Right lobe of liver (tissue), 6 donors: Measurements from ENCODE around the gene AZGP1. TPM values are rescaled to one million over a fixed set of nuclear protein-coding genes. Genes with fewer than 3 reads are reported as not detected.
A peak's percentile ranks its signal among the peaks of the same experiment; 100 is the strongest.
"Not testable (repeated sequence)": the region's sequence is repeated elsewhere in the genome, so short reads cannot be mapped to it uniquely, and the experiment has no call there.

Source experiments
- ATAC-seq, 4 donors: fragments of 200-7000 bp; cut with Tn5 transposase; one replicate each; pipeline ENCODE4 v1.9.1; 2020; ENCODE audit warnings: mild to moderate bottlenecking in 4 of 4, moderate library complexity in 4 of 4
- DNase-seq, 3 donors: peaks; one replicate each; pipeline ENCODE4 v3.0.0-alpha.2; 2020
- H3K27ac ChIP-seq, 3 donors: fragments of 200-600 bp; one replicate each; pipeline ENCODE4 v1.8.0; 2022
- H3K27me3 ChIP-seq, 2 donors: fragments of 200-600 bp; one replicate each; pipeline ENCODE4 v1.8.0; 2022
- H3K36me3 ChIP-seq, 4 donors: fragments of 200-600 bp; sonication (generic) in 1 of 4; one replicate each; pipeline versions ENCODE4 v1.5.1 to v1.8.0; 2017 to 2022; ENCODE audit warnings: control low read depth in 1 of 4
- H3K4me1 ChIP-seq, 4 donors: fragments of 200-600 bp; sonication (generic) in 1 of 4; one replicate each; pipeline versions ENCODE4 v1.5.1 to v1.8.0; 2017 to 2022; ENCODE audit warnings: control low read depth in 1 of 4
- H3K4me3 ChIP-seq, 3 donors: fragments of 200-600 bp; one replicate each; pipeline ENCODE4 v1.8.0; 2022
- H3K9me3 ChIP-seq, 4 donors: fragments of 200-600 bp; sonication (generic) in 1 of 4; one replicate each; pipeline versions ENCODE4 v1.5.1 to v1.8.0; 2017 to 2022; ENCODE audit warnings: control low read depth in 1 of 4
- CTCF ChIP-seq, 4 donors: fragments of 200-600 bp in 3 of 4; fragments of 450-650 bp in 1 of 4; IDR thresholded peaks; one replicate each; pipeline versions ENCODE4 v1.5.1 to v1.8.0; 2016 to 2022; ENCODE audit warnings: antibody characterized with exemption in 4 of 4, mild to moderate bottlenecking in 2 of 4
- POLR2A ChIP-seq: fragments of 450-650 bp; IDR thresholded peaks from one replicate; pipeline ENCODE4 v1.6.1; 2017; ENCODE audit warnings: antibody characterized with exemption, mild to moderate bottlenecking
- WGBS: methylation state at CpG from one replicate; pipeline ENCODE4 v1.1.6; 2018; ENCODE audit warnings: low coverage, low lambda C conversion rate; ENCODE audit not compliant: insufficient coverage; ENCODE audit errors: missing lambda C conversion rate; 5-methylcytosine and 5-hydroxymethylcytosine counted together
- intact Hi-C, 2 donors: fragments of 100-400 bp; cut with DNase I; formaldehyde crosslinking; loops; one replicate each; pipeline versions ENCODE4 v1.11.2 to v1.14.1; 2022
- total RNA-seq, 6 experiments: library from RNA; depleted of rRNA in 2 of 6; stranded (reverse); fragments of >200 nt in 2 of 6; fragmentation: NEBNext Ultra II Directional in 3 of 6; extraction: Animal tissue kit (Norgen Biotek cat#: 25700) in 3 of 6; gene quantifications; one replicate each; pipeline versions ENCODE4 v1.1.0 to v1.2.4, GENCODE V29; 2016 to 2023
- donor health status: DM: no; HTN: yes; CAD: no.
- donor health status: DM: no; HTN: no; CAD: no.
- donor health status: DM: no; HTN: no; CAD: no.
- donor health status: DM: no; HTN: yes; CAD: no.
- donor health status: DM: no; HTN: yes; CAD: no.

AZGP1 gene
- total RNA-seq, 6 experiments from 2014 or later: 762 to 2,105 (median 1,328) TPM

- Histone ChIP-seq H3K27me3 (no peaks in the 10 kb centered on the region), H3K36me3 (peaks cover 0 to 32% (median 15%) of the 10 kb centered on the region in 4 donors), H3K4me1 (peaks cover 0 to 20% (median under 1%) of the 10 kb centered on the region in 4 donors), H3K9me3 (no peaks in the 10 kb centered on the region), H3K27ac (no peak overlapping the region), H3K4me3 (no peak overlapping the region)
- ATAC-seq (peak in 1 of 4 donors; percentile 4), DNase-seq (no peak)
- TF ChIP-seq CTCF (IDR thresholded peaks at IDR 0.05): no peak
- TF ChIP-seq POLR2A: no peak
- 31% methylated on average over 2 of the region's 2 CpGs for WGBS
- intact Hi-C loops: loop anchor here (10.0 kb wide), 1 partner anchor 50 kb away; no protein-coding TSS in a partner anchor
These were observed 8.8 kb upstream of the AZGP1 start for GRCh38 chr7:99984593-99984992.

- peak in 3 of 4 donors; percentile 0 to 4 (median 1) for ATAC-seq
- 18% methylated on average over 6 of the region's 7 CpGs for WGBS
- not testable (repeated sequence) for H3K9me3 ChIP-seq, H3K27me3 ChIP-seq, DNase-seq
- H3K27ac ChIP-seq: peak overlapping the region; percentile 67 to 92 (median 91)
- peak overlapping the region; percentile 33 to 68 (median 66) for H3K4me3 ChIP-seq
- H3K36me3 ChIP-seq: peaks cover 0 to 13% (median 6%) of the 10 kb centered on the region in 4 donors
- intact Hi-C loops: loop anchor here (10.0 kb wide), 1 partner anchor 46 kb away; no protein-coding TSS in a partner anchor
- peaks cover 0 to 33% (median 9%) of the 10 kb centered on the region in 4 donors for H3K4me1 ChIP-seq
These were observed 5.2 kb upstream of the AZGP1 start for GRCh38 chr7:99981066-99981465.

- not testable (repeated sequence) for H3K36me3 ChIP-seq, H3K9me3 ChIP-seq, H3K27me3 ChIP-seq
- peak; percentile 87 for TF ChIP-seq POLR2A
- 18% methylated on average over 3 of the region's 4 CpGs for WGBS
- Histone ChIP-seq H3K4me3 (peak overlapping the region; percentile 33 to 68 (median 66)), H3K4me1 (peaks cover 0 to 33% (median 9%) of the 10 kb centered on the region in 4 donors), H3K27ac (peak overlapping the region; percentile 67 to 92 (median 91))
- peak; percentile 65 to 88 (median 82) for DNase-seq
- intact Hi-C loops: loop anchor here (10.0 kb wide), 1 partner anchor 46 kb away; no protein-coding TSS in a partner anchor
- peak; percentile 79 to 89 (median 81) for ATAC-seq
These were observed 4.6 kb upstream of the AZGP1 start for GRCh38 chr7:99980448-99980872.

- peak overlapping the region in 1 of 3 donors; percentile 32 for H3K4me3 ChIP-seq
- not testable (repeated sequence) for DNase-seq, H3K9me3 ChIP-seq, H3K27me3 ChIP-seq, H3K36me3 ChIP-seq
- peak overlapping the region in 2 of 3 donors; percentile 8 to 20 for H3K27ac ChIP-seq
- H3K4me1 ChIP-seq: peaks cover 0 to 31% (median 9%) of the 10 kb centered on the region in 4 donors
- TF ChIP-seq CTCF (IDR thresholded peaks at IDR 0.05): peak; percentile 76 to 77 (median 76)
- 3% methylated on average over 5 of the region's 10 CpGs for WGBS
- intact Hi-C loops: loop anchor here (10.0 kb wide), 1 partner anchor 45 kb away; no protein-coding TSS in a partner anchor
- peak; percentile 30 to 43 (median 36) for ATAC-seq
These were observed 4.0 kb upstream of the AZGP1 start for GRCh38 chr7:99979814-99980225.

- intact Hi-C loops: no loop called here
- Histone ChIP-seq H3K4me3 (no peak overlapping the region), H3K27me3 (no peaks in the 10 kb centered on the region), H3K4me1 (peaks cover 0 to 33% (median 15%) of the 10 kb centered on the region in 4 donors), H3K9me3 (no peaks in the 10 kb centered on the region), H3K36me3 (peaks cover 0 to 9% (median 0%) of the 10 kb centered on the region in 4 donors), H3K27ac (peak overlapping the region; percentile 67 to 72 (median 71))
- WGBS: 61% methylated on average over 8 of the region's 13 CpGs
- DNase-seq (no peak), ATAC-seq (peak in 1 of 4 donors; percentile 6)
- TF ChIP-seq POLR2A (no peak), CTCF (IDR thresholded peaks at IDR 0.05) (no peak)
These were observed 795 bp upstream of the AZGP1 start for GRCh38 chr7:99976626-99977025.
